ENCODE results near the gene HIGD2A. TPM values are rescaled to one million over a fixed set of nuclear protein-coding genes. Genes with fewer than 3 reads are reported as not detected.

HIGD2A gene
- total and polyA plus RNA-seq, 2 experiments from 2014 or later = 67.7 to 194 TPM

DNA sequence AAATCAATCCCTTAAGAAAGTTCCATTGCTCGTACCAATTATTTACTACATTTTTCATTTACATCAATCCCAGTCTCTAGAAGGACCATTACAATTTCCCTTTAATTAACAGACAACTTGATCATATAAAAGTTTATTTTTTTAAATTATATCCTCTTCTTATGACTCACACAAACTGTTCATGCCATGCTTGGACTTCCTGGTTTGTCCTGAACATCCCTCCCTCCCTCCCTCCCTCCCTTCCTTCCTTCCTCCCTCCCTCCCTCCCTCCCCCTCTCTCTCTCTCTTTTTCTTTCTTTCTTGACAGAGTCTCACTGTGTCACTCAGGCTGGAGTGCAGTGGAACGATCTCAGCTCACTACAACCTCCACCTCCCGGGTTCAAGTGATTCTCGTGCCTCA is 39.4 kb downstream of the HIGD2A start:
- H3K36me3 ChIP-seq (ENCODE audit: insufficient read depth) = no peaks in the 10 kb centered on the region
- ATAC-seq (no peak), DNase-seq (ENCODE audit: low spot score) (no peak)
- no peak overlapping the region for H2AFZ ChIP-seq
- Mint-ChIP-seq H3K36me3 (ENCODE audit: low read depth) (peaks cover 12% of the 10 kb centered on the region), H3K4me3 (no peak overlapping the region), H3K27ac (no peak overlapping the region), H3K27me3 (ENCODE audit: insufficient read depth, low read depth, poor library complexity) (peaks cover 3% of the 10 kb centered on the region), H3K4me1 (no peaks in the 10 kb centered on the region), H3K9me3 (peaks cover 32% of the 10 kb centered on the region)
- H3K9me2 ChIP-seq (ENCODE audit: insufficient read depth) = 0 out of 2 replicates have a peak, but pooled peaks cover 3% of the 10 kb centered on the region
- H3K27ac ChIP-seq (ENCODE audit: low read depth) = no peak overlapping the region
- no peak overlapping the region for H3K4me2 ChIP-seq
- no peaks in the 10 kb centered on the region for H3K79me2 ChIP-seq (replicated peaks; ENCODE audit: insufficient read depth)
- no peaks in the 10 kb centered on the region for H3K4me1 ChIP-seq (ENCODE audit: insufficient read depth)
- H3K27me3 ChIP-seq (ENCODE audit: insufficient read depth) = no peaks in the 10 kb centered on the region
- H3F3A ChIP-seq (replicated peaks; ENCODE audit: low read depth) = no peaks in the 10 kb centered on the region
- H4K20me1 ChIP-seq (replicated peaks; ENCODE audit: insufficient read depth) = no peaks in the 10 kb centered on the region
- TF ChIP-seq EZH2 (IDR thresholded peaks at IDR 0.05; ENCODE audit: low read depth, unreplicated experiment) = no peak
- no peak for TF ChIP-seq ZNF331 (CRISPR knock-in tag; IDR thresholded peaks at IDR 0.05; ENCODE audit: low read depth)
- TF ChIP-seq CREB1 (CRISPR knock-in tag; IDR thresholded peaks at IDR 0.05; ENCODE audit: low read depth) = no peak
- no peak for TF ChIP-seq POLR2AphosphoS5 (IDR thresholded peaks at IDR 0.05; ENCODE audit: low read depth)
- no peak for TF ChIP-seq JUNB (IDR thresholded peaks at IDR 0.05; ENCODE audit: unreplicated experiment)
- TF ChIP-seq ZNF114 (CRISPR knock-in tag; IDR thresholded peaks at IDR 0.05) = no peak
- no peak for TF ChIP-seq STAT1 (IDR thresholded peaks at IDR 0.05; ENCODE audit: unreplicated experiment)
- no peak for TF ChIP-seq NANOG (IDR thresholded peaks at IDR 0.05; ENCODE audit: borderline replicate concordance)
- TF ChIP-seq, protein P1, sequence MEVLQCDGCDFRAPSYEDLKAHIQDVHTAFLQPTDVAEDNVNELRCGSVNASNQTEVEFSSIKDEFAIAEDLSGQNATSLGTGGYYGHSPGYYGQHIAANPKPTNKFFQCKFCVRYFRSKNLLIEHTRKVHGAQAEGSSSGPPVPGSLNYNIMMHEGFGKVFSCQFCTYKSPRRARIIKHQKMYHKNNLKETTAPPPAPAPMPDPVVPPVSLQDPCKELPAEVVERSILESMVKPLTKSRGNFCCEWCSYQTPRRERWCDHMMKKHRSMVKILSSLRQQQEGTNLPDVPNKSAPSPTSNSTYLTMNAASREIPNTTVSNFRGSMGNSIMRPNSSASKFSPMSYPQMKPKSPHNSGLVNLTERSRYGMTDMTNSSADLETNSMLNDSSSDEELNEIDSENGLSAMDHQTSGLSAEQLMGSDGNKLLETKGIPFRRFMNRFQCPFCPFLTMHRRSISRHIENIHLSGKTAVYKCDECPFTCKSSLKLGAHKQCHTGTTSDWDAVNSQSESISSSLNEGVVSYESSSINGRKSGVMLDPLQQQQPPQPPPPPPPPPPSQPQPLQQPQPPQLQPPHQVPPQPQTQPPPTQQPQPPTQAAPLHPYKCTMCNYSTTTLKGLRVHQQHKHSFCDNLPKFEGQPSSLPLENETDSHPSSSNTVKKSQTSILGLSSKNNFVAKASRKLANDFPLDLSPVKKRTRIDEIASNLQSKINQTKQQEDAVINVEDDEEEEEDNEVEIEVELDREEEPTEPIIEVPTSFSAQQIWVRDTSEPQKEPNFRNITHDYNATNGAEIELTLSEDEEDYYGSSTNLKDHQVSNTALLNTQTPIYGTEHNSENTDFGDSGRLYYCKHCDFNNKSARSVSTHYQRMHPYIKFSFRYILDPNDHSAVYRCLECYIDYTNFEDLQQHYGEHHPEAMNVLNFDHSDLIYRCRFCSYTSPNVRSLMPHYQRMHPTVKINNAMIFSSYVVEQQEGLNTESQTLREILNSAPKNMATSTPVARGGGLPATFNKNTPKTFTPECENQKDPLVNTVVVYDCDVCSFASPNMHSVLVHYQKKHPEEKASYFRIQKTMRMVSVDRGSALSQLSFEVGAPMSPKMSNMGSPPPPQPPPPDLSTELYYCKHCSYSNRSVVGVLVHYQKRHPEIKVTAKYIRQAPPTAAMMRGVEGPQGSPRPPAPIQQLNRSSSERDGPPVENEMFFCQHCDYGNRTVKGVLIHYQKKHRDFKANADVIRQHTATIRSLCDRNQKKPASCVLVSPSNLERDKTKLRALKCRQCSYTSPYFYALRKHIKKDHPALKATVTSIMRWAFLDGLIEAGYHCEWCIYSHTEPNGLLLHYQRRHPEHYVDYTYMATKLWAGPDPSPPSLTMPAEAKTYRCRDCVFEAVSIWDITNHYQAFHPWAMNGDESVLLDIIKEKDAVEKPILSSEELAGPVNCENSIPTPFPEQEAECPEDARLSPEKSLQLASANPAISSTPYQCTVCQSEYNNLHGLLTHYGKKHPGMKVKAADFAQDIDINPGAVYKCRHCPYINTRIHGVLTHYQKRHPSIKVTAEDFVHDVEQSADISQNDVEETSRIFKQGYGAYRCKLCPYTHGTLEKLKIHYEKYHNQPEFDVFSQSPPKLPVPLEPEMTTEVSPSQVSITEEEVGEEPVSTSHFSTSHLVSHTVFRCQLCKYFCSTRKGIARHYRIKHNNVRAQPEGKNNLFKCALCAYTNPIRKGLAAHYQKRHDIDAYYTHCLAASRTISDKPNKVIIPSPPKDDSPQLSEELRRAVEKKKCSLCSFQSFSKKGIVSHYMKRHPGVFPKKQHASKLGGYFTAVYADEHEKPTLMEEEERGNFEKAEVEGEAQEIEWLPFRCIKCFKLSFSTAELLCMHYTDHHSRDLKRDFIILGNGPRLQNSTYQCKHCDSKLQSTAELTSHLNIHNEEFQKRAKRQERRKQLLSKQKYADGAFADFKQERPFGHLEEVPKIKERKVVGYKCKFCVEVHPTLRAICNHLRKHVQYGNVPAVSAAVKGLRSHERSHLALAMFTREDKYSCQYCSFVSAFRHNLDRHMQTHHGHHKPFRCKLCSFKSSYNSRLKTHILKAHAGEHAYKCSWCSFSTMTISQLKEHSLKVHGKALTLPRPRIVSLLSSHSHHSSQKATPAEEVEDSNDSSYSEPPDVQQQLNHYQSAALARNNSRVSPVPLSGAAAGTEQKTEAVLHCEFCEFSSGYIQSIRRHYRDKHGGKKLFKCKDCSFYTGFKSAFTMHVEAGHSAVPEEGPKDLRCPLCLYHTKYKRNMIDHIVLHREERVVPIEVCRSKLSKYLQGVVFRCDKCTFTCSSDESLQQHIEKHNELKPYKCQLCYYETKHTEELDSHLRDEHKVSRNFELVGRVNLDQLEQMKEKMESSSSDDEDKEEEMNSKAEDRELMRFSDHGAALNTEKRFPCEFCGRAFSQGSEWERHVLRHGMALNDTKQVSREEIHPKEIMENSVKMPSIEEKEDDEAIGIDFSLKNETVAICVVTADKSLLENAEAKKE (CRISPR knock-in tag; IDR thresholded peaks at IDR 0.05) = no peak
- TF ChIP-seq, protein P2, sequence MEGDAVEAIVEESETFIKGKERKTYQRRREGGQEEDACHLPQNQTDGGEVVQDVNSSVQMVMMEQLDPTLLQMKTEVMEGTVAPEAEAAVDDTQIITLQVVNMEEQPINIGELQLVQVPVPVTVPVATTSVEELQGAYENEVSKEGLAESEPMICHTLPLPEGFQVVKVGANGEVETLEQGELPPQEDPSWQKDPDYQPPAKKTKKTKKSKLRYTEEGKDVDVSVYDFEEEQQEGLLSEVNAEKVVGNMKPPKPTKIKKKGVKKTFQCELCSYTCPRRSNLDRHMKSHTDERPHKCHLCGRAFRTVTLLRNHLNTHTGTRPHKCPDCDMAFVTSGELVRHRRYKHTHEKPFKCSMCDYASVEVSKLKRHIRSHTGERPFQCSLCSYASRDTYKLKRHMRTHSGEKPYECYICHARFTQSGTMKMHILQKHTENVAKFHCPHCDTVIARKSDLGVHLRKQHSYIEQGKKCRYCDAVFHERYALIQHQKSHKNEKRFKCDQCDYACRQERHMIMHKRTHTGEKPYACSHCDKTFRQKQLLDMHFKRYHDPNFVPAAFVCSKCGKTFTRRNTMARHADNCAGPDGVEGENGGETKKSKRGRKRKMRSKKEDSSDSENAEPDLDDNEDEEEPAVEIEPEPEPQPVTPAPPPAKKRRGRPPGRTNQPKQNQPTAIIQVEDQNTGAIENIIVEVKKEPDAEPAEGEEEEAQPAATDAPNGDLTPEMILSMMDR (conservative IDR thresholded peaks at IDR 0.05; ENCODE audit: low read depth in 2 of 2) = no peak
- TF ChIP-seq, protein P3, sequence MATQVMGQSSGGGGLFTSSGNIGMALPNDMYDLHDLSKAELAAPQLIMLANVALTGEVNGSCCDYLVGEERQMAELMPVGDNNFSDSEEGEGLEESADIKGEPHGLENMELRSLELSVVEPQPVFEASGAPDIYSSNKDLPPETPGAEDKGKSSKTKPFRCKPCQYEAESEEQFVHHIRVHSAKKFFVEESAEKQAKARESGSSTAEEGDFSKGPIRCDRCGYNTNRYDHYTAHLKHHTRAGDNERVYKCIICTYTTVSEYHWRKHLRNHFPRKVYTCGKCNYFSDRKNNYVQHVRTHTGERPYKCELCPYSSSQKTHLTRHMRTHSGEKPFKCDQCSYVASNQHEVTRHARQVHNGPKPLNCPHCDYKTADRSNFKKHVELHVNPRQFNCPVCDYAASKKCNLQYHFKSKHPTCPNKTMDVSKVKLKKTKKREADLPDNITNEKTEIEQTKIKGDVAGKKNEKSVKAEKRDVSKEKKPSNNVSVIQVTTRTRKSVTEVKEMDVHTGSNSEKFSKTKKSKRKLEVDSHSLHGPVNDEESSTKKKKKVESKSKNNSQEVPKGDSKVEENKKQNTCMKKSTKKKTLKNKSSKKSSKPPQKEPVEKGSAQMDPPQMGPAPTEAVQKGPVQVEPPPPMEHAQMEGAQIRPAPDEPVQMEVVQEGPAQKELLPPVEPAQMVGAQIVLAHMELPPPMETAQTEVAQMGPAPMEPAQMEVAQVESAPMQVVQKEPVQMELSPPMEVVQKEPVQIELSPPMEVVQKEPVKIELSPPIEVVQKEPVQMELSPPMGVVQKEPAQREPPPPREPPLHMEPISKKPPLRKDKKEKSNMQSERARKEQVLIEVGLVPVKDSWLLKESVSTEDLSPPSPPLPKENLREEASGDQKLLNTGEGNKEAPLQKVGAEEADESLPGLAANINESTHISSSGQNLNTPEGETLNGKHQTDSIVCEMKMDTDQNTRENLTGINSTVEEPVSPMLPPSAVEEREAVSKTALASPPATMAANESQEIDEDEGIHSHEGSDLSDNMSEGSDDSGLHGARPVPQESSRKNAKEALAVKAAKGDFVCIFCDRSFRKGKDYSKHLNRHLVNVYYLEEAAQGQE (IDR thresholded peaks at IDR 0.05; ENCODE audit: unreplicated experiment) = no peak
- TF ChIP-seq EZH2phosphoT487 (IDR thresholded peaks at IDR 0.05; ENCODE audit: unreplicated experiment) = no peak
- TF ChIP-seq, protein P4, sequence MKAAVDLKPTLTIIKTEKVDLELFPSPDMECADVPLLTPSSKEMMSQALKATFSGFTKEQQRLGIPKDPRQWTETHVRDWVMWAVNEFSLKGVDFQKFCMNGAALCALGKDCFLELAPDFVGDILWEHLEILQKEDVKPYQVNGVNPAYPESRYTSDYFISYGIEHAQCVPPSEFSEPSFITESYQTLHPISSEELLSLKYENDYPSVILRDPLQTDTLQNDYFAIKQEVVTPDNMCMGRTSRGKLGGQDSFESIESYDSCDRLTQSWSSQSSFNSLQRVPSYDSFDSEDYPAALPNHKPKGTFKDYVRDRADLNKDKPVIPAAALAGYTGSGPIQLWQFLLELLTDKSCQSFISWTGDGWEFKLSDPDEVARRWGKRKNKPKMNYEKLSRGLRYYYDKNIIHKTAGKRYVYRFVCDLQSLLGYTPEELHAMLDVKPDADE (IDR thresholded peaks at IDR 0.05) = no peak
- no peak overlapping the region for H3K4me3 ChIP-seq

Data from GM23338 (cell line).